Epithelial cell of proximal tubule (primary cell): Measurements from ENCODE around the gene ACTL7A. TPM values are rescaled to one million over a fixed set of nuclear protein-coding genes. Genes with fewer than 3 reads are reported as not detected.

ENCODE experiments used
- DNase-seq: peaks from one replicate; pipeline ENCODE4 v3.0.0-alpha.2; 2011; ENCODE audit warnings: low read depth
- H3K4me3 ChIP-seq: 2 replicates; pipeline ENCODE4 v1.5.1; 2011; ENCODE audit warnings: low read depth, mild to moderate bottlenecking, low read length
- CTCF ChIP-seq: conservative IDR thresholded peaks from 2 replicates; pipeline ENCODE4 v1.5.1; 2012; ENCODE audit warnings: low read depth, mild to moderate bottlenecking, low read length
- total RNA-seq: library from RNA; depleted of rRNA; stranded (reverse); fragments of >200 nt; gene quantifications from 2 replicates; pipeline ENCODE4 v1.2.3, GENCODE V29; 2015

ACTL7A gene
- total RNA-seq = not detected in 2 replicates

GRCh38 chr9:108861997-108862396 is at the start of gene ACTL7A:
TSS of gene ACTL7A (plus strand) at chr9:108862266. CDS start at chr9:108862323, 57 bp downstream.
- no peak for TF ChIP-seq CTCF
- DNase-seq = no peak
- H3K4me3 ChIP-seq = no peak within 1 kb of the TSS

GRCh38 chr9:108812396-108813025 is 49.6 kb upstream of the ACTL7A start:
- H3K4me3 ChIP-seq = no peak overlapping the region
- no peak for TF ChIP-seq CTCF
- DNase-seq = no peak

- no peak overlapping the region for H3K4me3 ChIP-seq
- TF ChIP-seq CTCF = peak; percentile 87
- peak; percentile 32 for DNase-seq
Measured at GRCh38 chr9:108813951-108814601, 48.0 kb upstream of the ACTL7A start.

- H3K4me3 ChIP-seq = no peak overlapping the region
- no peak for DNase-seq
- TF ChIP-seq CTCF = no peak
Measured at GRCh38 chr9:108815156-108815555, 46.9 kb upstream of the ACTL7A start.

GRCh38 chr9:108816037-108816436 is 46.0 kb upstream of the ACTL7A start:
- TF ChIP-seq CTCF = no peak
- H3K4me3 ChIP-seq = no peak overlapping the region
- DNase-seq = no peak

- no peak overlapping the region for H3K4me3 ChIP-seq
- DNase-seq = no peak
- TF ChIP-seq CTCF = no peak
Measured at GRCh38 chr9:108823829-108824228, 38.2 kb upstream of the ACTL7A start.

GRCh38 chr9:108830272-108830671 is 31.8 kb upstream of the ACTL7A start:
- no peak for DNase-seq
- no peak for TF ChIP-seq CTCF
- no peak overlapping the region for H3K4me3 ChIP-seq
